HEK293T (cell line): Measurements from ENCODE around the gene ARX.

Experiments
- ARNT ChIP-seq: fragments of 450-650 bp; IDR thresholded peaks from 2 replicates; pipeline ENCODE4 v1.6.1; 2017; ENCODE audit warnings: mild to moderate bottlenecking
- BHLHE40 ChIP-seq: fragments of 450-650 bp; IDR thresholded peaks from 2 replicates; pipeline ENCODE4 v1.6.1; 2016; ENCODE audit warnings: mild to moderate bottlenecking, moderate library complexity, borderline replicate concordance
- ELF4 ChIP-seq: fragments of 450-650 bp; IDR thresholded peaks from 2 replicates; pipeline ENCODE4 v1.6.1; 2017; ENCODE audit warnings: antibody characterized with exemption
- FOXK2 ChIP-seq: fragments of 450-650 bp; IDR thresholded peaks from 2 replicates; pipeline ENCODE4 v1.6.1; 2016; ENCODE audit warnings: mild to moderate bottlenecking
- SUZ12 ChIP-seq: fragments of 450-650 bp; IDR thresholded peaks from 2 replicates; pipeline ENCODE4 v1.6.1; 2016; ENCODE audit warnings: mild to moderate bottlenecking
- TARDBP ChIP-seq: fragments of 450-650 bp; IDR thresholded peaks from 2 replicates; pipeline ENCODE4 v1.6.1; 2016

DNA sequence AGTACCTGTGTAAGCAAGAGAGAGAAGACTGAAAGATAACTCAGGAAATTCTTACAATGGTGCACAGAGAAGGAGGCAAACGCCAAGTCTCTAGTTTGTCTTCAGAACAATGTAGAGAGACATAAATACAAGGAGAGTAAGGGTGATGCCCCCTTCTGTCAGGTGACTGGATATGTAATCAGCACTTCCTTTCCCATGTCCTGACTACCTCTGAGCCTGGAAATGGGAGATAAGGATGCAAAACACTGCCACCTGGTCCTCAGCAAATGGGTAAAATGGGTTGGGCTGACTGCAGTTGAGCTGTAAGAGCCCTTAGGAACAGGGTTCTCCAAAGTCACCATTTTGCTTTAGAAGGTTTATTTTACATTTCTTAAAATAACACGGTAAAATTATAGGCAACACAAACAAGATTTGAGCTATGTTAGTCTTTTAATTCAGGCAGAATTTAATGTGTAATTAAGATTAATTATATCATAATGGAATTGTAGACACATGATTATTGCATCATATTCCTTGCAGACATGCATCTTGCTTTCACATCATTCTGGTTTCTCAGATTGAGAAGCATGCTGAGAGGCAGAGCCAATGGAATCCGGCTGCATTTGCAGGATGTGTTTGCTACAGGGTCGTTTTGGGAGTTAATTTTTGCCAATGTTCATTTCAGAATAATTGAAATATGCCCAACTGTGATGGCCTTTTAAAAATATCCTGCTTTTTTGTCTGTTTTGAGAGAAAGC, 37.2 kb upstream of the ARX start:
- no peak for TF ChIP-seq BHLHE40
- TF ChIP-seq ELF4, result no peak
- TF ChIP-seq FOXK2, result no peak
- TF ChIP-seq ARNT, result no peak
- TF ChIP-seq SUZ12, result no peak
- no peak for TF ChIP-seq TARDBP
